Adipocyte (in vitro differentiated cells): ENCODE results near the gene RS1.

Experiments
- DNase-seq: peaks from one replicate; pipeline ENCODE4 v3.0.0-alpha.2; 2015; ENCODE audit warnings: low read depth
- H3K27me3 ChIP-seq: replicated peaks from 2 replicates; pipeline ENCODE4 v1.7.0; 2013; ENCODE audit warnings: mild to moderate bottlenecking, low read length, moderate library complexity; ENCODE audit not compliant: control insufficient read depth, insufficient read depth
- H3K36me3 ChIP-seq: 2 replicates; pipeline ENCODE4 v1.7.0; 2013; ENCODE audit warnings: low read length, mild to moderate bottlenecking, moderate library complexity; ENCODE audit not compliant: control insufficient read depth, insufficient read depth, severe bottlenecking
- H3K4me1 ChIP-seq: 2 replicates; pipeline ENCODE4 v1.7.0; 2013; ENCODE audit warnings: mild to moderate bottlenecking, low read length, moderate library complexity; ENCODE audit not compliant: control insufficient read depth, insufficient read depth
- H3K4me3 ChIP-seq: 2 replicates; pipeline ENCODE4 v1.7.0; 2013; ENCODE audit warnings: mild to moderate bottlenecking, low read length, moderate library complexity
- H3K9ac ChIP-seq: 2 replicates; pipeline ENCODE4 v1.7.0; 2013; ENCODE audit warnings: mild to moderate bottlenecking, low read length, moderate library complexity
- H3K9me3 ChIP-seq: 2 replicates; pipeline ENCODE4 v1.7.0; 2013; ENCODE audit warnings: mild to moderate bottlenecking, low read length, moderate library complexity; ENCODE audit not compliant: control insufficient read depth

The RS1 gene

DNA sequence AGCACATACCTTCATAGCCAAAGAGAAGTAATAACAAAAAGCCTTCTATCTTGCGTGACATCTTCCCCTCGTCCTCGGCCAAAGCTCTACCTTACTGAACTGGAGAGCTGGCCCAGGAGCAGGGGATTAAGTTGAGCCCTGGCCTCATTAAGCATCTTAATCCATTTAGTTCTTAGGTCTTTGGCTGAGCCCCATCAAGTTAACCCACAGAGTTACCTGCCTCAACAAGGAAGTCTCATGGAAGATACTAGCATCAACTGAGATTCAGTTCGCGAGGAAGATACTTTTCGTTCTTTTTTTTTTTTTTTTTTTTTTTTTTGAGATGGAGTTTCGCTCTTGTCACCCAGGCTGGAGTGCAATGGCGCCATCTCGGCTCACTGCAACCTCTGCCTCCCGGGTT, at the start of gene RS1:
RS1 (minus strand) TSS at position 101 of the 400 bp plus-strand sequence; CDS start at position 61, 40 bp downstream.
- DNase-seq: no peak
- Histone ChIP-seq H3K9ac (no peak within 1 kb of the TSS), H3K9me3 (no peaks in the 10 kb centered on the region), H3K27me3 (no peaks in the 10 kb centered on the region), H3K36me3 (no peaks in the 10 kb centered on the region), H3K4me3 (no peak within 1 kb of the TSS), H3K4me1 (no peaks in the 10 kb centered on the region)

DNA sequence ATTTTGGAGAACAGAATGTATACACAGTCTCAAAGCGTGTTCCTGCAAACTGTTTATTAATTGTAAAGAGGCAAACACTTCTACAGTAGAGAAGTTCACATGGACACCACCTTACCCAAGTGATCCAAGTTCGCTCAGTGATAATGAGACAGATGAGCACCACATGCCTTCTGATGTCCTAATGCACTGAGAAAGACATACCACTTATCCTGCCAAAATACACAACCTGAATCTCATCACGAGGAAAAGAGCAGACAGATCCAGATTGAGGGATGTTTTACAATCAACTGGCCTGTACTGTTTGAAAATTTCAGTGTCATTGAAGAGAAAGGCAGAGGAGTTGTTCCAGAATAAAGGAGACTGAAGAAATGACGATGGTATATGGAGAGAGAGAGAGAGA, 47.9 kb upstream of the RS1 start:
- H3K36me3 ChIP-seq: no peaks in the 10 kb centered on the region

DNA sequence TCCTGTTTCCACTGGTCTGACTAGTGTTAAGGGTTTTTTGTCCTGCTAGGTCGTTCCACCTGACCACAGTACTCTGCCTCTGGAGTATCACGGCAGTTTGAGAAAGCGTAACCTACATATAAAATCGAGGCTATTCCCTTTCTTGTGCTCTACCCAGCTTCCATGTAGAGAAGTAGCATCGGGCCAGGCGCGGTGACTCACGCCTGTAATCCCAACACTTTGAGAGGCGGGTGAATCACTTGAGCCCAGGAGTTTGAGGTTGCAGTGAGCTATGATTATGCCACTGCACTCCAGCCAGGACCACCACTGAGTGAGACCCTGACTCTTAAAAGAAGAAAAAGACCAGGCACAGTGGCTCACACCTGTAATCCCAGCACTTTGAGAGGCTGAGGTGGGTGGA, 43.0 kb upstream of the RS1 start:
- Histone ChIP-seq H3K4me1 (no peaks in the 10 kb centered on the region), H3K36me3 (no peaks in the 10 kb centered on the region), H3K9ac (no peak overlapping the region), H3K27me3 (peaks cover 3% of the 10 kb centered on the region), H3K4me3 (no peak overlapping the region), H3K9me3 (peaks cover 3% of the 10 kb centered on the region)
- DNase-seq: no peak

More for the DNA sequence above, 47.9 kb upstream of the RS1 start:
- Histone ChIP-seq H3K4me1 (no peaks in the 10 kb centered on the region), H3K9ac (no peak overlapping the region), H3K27me3 (peaks cover 6% of the 10 kb centered on the region), H3K9me3 (no peaks in the 10 kb centered on the region), H3K4me3 (no peak overlapping the region)
- no peak for DNase-seq

DNA sequence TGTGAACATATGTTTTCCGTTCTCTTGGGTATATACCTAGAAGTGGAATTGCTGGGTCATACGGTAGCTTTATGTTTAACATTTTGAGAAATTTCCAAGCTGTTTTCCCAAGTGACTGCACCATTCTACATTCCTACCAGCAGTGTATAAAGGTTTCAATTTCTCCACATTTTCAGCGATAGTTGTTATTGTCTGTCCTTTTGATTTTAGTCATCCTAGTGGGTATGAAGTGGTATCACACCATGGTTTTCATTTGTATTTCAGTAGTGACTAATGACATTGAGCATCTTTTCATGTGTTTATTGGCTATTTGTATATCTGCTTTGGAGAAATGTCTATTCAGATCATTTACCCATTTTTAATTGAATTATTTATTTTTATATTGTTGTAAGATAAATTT, 37.9 kb upstream of the RS1 start:
- no peaks in the 10 kb centered on the region for H3K36me3 ChIP-seq
- no peak overlapping the region for H3K4me3 ChIP-seq
- no peaks in the 10 kb centered on the region for H3K4me1 ChIP-seq
- H3K9ac ChIP-seq: no peak overlapping the region
- peaks cover 9% of the 10 kb centered on the region for H3K27me3 ChIP-seq
- DNase-seq: no peak
- H3K9me3 ChIP-seq: peaks cover 9% of the 10 kb centered on the region

DNA sequence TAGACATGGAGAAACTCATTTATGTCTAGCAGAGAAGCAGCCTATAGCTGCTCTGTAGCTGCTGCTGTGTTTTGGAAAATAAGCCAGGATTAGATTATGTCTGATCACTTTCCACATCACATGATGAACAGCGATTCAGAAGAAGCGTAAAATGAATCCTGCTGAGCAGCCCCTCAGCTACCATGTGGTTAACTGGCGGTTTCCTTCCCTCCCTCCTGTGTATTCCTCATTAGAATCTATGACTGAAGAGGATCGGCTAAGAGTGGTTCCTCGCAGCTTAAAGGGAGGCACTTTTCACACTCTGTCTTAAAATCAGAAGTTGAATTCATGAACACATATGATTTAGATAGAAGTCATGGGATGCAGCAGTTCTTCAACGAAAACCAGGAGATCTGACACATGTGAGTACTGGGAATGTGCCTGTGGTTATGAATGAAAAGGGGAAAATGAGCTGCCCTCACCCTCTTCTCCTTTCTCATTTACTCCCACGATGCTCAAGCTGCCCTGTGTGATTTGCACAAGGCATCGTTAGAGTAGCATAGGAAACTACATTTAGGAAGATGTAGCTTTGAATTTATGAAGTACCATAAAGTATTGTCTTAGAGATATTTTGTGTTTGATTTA, 35.6 kb upstream of the RS1 start, which contains the start of gene PPEF1:
PPEF1 (plus strand) TSS at position 220 of the 624 bp plus-strand sequence; CDS start at position 356, 136 bp downstream.
- Histone ChIP-seq H3K4me3 (no peak within 1 kb of the TSS), H3K27me3 (peaks cover 9% of the 10 kb centered on the region), H3K9me3 (peaks cover 8% of the 10 kb centered on the region), H3K36me3 (no peaks in the 10 kb centered on the region), H3K9ac (no peak within 1 kb of the TSS), H3K4me1 (no peaks in the 10 kb centered on the region)
- DNase-seq: no peak

DNA sequence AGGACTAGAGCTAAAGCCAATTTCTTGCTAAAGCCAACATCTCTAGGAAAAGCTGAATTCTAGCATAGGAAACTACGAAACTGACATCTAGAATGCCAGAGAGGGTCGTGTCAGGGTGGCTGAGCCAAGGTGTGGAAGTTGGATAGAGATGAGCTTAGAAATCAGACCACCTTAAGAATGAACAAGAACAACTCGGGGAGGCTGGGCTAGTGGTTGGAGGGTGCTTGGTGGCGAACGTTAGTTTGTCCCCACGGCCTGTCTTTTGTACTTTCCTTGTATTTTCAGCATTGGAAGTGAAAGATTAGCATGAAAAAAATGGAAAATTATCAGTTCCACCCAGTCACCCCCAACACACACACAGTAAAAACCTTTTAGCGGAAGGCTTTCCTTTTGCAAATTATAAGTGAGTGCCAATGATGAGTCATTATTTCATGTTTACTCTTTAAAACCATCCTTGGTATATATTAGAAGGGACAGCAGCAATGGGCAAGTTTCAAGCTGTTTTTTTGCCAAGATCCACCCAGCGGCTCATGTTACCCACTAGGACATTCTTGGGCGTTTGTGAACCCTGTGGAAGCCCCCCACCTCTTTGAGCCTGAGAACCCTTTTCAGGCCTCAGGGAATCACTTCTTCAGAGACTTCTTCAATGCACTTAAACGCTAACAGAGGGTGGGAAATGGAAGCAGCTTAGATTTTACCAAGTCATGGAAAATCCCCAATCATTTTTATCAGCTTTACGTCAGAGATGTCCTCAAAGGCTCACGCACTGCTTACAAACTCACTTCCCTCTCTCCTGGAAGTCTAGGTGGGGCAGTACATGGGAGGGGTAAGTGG, 30.7 kb upstream of the RS1 start:
- no peaks in the 10 kb centered on the region for H3K4me1 ChIP-seq
- H3K36me3 ChIP-seq: no peaks in the 10 kb centered on the region
- peak; percentile 75 for DNase-seq
- H3K9ac ChIP-seq: no peak overlapping the region
- no peak overlapping the region for H3K4me3 ChIP-seq
- peaks cover 12% of the 10 kb centered on the region for H3K27me3 ChIP-seq
- peaks cover 3% of the 10 kb centered on the region for H3K9me3 ChIP-seq

DNA sequence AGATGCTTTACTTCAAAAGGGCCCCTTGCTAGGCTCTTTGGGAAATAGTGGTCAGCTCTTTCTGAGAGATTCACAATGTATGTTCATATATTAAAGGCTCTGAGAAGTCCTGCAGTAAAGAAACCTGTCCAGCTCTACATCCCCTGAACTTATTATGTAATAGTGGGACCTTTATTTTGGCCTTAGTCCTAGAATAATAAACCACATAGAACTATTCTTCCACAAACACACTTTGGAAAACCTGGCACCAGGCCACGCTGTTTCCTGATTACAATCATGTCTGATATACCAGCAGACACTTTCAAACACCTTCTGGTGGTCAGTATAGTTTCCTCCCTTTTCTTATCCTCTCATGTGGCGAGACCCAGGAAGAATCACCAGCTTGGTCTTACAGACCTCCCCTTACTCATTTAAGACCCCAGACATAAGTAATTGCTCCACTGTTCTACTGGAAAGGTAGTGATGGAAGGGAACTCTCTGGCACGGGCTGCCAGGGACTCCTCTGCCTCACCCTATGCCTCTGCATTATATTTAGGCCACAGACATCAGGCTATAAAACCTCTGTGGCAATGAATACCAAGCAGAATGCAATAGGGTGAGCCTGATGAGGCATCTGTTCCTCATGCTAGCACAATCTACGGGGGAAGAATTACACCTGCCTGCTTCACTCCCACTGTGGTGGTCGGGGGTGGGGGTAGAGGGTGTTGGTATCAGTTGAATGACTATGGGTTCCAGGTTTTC, 29.9 kb upstream of the RS1 start:
- no peak overlapping the region for H3K9ac ChIP-seq
- H3K4me3 ChIP-seq: no peak overlapping the region
- no peaks in the 10 kb centered on the region for H3K9me3 ChIP-seq
- H3K27me3 ChIP-seq: peaks cover 6% of the 10 kb centered on the region
- DNase-seq: no peak
- no peaks in the 10 kb centered on the region for H3K4me1 ChIP-seq
- H3K36me3 ChIP-seq: no peaks in the 10 kb centered on the region

DNA sequence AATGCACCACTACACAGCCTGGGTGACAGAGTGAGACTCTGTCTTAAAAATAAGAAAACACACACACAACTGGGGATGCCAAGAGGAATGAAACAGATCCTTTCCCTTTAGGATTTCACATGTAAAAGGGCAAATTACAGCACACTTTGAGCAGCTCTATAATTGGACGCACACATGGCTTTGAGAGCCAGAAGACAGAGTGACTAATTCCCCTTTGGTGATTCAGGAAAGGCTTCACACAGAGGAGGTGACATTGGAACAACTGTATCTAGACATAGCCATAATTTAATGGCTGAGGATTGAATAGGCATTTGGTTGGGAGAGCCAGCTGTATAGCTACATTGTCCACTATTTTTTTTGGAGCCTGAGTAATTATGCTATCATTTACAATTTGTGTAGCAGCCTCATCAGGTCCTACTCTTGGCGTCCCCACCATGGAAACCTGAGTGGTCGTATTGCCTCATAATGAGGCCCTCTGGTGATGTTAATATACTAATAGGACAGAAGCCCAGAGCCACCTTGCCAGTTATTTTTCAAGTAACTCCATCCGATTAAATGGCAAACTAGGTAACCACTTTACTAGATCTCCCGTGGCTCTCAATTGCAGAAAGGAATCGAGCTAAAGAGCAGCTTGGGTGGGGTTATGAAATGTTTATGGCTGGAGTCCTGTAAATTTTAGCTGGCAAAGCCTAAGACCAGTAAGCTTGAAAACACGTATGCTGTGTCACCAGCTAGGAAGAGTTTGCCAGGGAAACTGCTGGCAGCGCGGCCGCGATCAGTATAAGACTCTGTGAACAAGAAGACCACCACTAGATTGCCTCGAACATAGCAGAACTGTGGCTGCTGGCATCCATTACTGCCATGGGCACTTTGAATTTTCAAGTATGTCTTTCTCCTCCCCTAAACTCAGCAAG, 27.1 kb upstream of the RS1 start:
- no peak for DNase-seq

DNA sequence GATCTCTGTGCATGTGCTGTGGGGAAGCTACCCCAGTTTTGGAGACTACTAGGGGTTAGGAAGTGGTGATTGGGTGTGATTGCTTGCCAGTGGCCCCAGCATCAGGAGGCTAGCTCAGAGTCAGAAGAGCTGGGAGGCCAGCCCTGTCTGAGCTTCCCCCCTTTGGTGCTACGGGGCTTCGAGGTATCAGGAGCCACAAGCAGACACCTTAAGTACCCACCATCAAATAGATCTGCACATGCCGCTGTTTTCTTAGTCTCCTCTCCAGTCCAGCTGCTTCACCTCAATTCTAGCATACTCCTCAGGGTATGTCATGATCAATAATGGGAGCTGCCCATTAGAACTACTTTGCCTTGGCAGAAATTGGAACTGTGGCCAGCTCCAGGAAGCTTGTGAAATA, 24.7 kb upstream of the RS1 start:
- DNase-seq: no peak
- H3K36me3 ChIP-seq: no peaks in the 10 kb centered on the region
- H3K9me3 ChIP-seq: peaks cover 5% of the 10 kb centered on the region
- H3K4me3 ChIP-seq: no peak overlapping the region
- H3K27me3 ChIP-seq: peaks cover 12% of the 10 kb centered on the region
- no peak overlapping the region for H3K9ac ChIP-seq
- no peaks in the 10 kb centered on the region for H3K4me1 ChIP-seq

More for the DNA sequence above, 27.1 kb upstream of the RS1 start:
- no peak overlapping the region for H3K9ac ChIP-seq
- no peak overlapping the region for H3K4me3 ChIP-seq
- peaks cover 5% of the 10 kb centered on the region for H3K9me3 ChIP-seq
- no peaks in the 10 kb centered on the region for H3K36me3 ChIP-seq
- no peaks in the 10 kb centered on the region for H3K4me1 ChIP-seq
- H3K27me3 ChIP-seq: peaks cover 6% of the 10 kb centered on the region

DNA sequence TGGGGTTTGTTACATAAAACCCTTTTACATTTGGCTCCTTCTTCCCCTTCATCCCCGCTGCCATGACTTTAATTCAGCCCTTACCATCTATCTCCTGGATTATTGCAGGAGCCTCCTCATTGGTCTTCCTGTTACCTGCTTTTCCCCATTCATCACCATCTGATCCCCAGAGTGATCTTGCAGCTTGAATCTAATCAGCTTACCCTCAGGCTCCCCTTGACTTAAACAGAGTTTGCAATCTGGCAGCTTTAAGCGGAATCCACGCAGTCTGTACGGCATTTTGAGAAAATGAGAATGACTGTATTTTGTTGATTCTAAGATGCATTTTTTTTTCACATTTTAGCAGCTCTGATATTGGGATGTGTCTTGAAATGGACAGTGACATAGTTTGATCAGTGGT, 20.6 kb upstream of the RS1 start:
- H3K4me3 ChIP-seq: no peak overlapping the region
- DNase-seq: no peak
- H3K4me1 ChIP-seq: no peaks in the 10 kb centered on the region
- peaks cover 9% of the 10 kb centered on the region for H3K9me3 ChIP-seq
- no peak overlapping the region for H3K9ac ChIP-seq
- no peaks in the 10 kb centered on the region for H3K36me3 ChIP-seq
- H3K27me3 ChIP-seq: peaks cover 6% of the 10 kb centered on the region
